Measurements from ENCODE around the gene LRBA. TPM values are rescaled to one million over a fixed set of nuclear protein-coding genes. Genes with fewer than 3 reads are reported as not detected.
"Not testable (repeated sequence)": the region's sequence is repeated elsewhere in the genome, so short reads cannot be mapped to it uniquely, and the experiment has no call there.

The LRBA gene
- total RNA-seq, 3 donors from 2014 or later (not counting 1 experiment from before 2014, with no cell fraction given) = 72.1 to 87.6 (median 83.1) TPM

DNA sequence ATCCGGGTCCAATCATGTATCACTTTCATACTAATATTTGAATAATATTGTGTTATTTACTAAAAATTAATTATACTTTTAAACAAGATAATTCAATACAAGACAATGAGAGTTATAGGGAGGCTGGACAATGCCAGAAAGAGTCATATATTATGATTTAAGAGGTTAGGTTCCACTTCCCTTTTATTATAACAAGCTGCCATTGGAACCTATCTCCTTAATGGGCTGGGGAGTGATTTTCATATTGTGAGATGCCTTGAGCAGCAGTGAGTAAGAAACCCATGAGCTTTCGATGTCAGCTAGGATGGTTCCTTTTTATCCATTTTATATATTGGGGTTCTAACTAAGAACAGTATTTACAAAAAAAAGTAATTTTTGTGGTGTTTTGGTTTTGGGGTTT is 341.3 kb downstream of the LRBA start:
- H3K27ac Mint-ChIP-seq = no peak overlapping the region
- no peaks in the 10 kb centered on the region for H3K9me3 ChIP-seq (ENCODE audit: control insufficient read depth, insufficient read depth, low read length)
- no peak overlapping the region for H3K27ac ChIP-seq (ENCODE audit: low read length)
- no peaks in the 10 kb centered on the region for H3K9me3 Mint-ChIP-seq
- no peaks in the 10 kb centered on the region for H3K4me1 ChIP-seq (ENCODE audit: control insufficient read depth, insufficient read depth, low read length)
- no CpG with 5 or more reads among the region's 2 CpGs for WGBS (ENCODE audit: insufficient coverage)
- no peak for DNase-seq
- no peaks in the 10 kb centered on the region for H3K27me3 ChIP-seq (ENCODE audit: control insufficient read depth, insufficient read depth, low read length)
- no peaks in the 10 kb centered on the region for H3K27me3 Mint-ChIP-seq (ENCODE audit: low read depth in 2 of 2)
- intact Hi-C loops (cut with micrococcal nuclease) = no loop called here
- H3K36me3 ChIP-seq (ENCODE audit: control insufficient read depth, insufficient read depth, low read length) = no peaks in the 10 kb centered on the region
- peaks cover 5 to 14% of the 10 kb centered on the region in 2 donors for H3K4me1 Mint-ChIP-seq
- H3K36me3 Mint-ChIP-seq = no peaks in the 10 kb centered on the region
- ATAC-seq = no peak
- H3K4me3 ChIP-seq (ENCODE audit: low read length) = no peak overlapping the region
- TF ChIP-seq, protein P1, sequence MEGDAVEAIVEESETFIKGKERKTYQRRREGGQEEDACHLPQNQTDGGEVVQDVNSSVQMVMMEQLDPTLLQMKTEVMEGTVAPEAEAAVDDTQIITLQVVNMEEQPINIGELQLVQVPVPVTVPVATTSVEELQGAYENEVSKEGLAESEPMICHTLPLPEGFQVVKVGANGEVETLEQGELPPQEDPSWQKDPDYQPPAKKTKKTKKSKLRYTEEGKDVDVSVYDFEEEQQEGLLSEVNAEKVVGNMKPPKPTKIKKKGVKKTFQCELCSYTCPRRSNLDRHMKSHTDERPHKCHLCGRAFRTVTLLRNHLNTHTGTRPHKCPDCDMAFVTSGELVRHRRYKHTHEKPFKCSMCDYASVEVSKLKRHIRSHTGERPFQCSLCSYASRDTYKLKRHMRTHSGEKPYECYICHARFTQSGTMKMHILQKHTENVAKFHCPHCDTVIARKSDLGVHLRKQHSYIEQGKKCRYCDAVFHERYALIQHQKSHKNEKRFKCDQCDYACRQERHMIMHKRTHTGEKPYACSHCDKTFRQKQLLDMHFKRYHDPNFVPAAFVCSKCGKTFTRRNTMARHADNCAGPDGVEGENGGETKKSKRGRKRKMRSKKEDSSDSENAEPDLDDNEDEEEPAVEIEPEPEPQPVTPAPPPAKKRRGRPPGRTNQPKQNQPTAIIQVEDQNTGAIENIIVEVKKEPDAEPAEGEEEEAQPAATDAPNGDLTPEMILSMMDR (IDR thresholded peaks at IDR 0.05) = no peak
- no peak overlapping the region for H3K4me3 Mint-ChIP-seq

DNA sequence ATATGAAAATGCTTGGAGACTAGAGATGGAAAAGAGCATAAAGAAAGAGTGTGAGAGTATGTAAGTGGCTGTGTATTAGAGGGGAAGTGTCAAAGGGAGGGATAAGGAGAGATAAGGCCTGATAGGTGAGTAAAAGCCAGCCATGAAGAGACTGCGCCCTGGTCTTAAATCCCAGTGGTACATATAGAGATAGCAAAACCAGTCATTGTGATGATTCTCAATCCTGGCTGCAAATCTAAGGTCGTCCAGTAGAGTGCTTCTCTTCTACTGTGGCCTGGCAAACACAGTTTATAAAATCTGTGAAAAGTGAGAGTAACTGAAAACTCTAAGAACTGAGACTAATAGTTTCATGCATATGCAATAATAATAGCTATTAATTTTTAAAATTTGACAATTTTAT is 346.3 kb downstream of the LRBA start:
- Mint-ChIP-seq H3K27ac (no peak overlapping the region), H3K9me3 (no peaks in the 10 kb centered on the region), H3K27me3 (ENCODE audit: low read depth in 2 of 2) (no peaks in the 10 kb centered on the region), H3K4me1 (peaks cover 5 to 13% of the 10 kb centered on the region in 2 donors), H3K36me3 (no peaks in the 10 kb centered on the region), H3K4me3 (no peak overlapping the region)
- Histone ChIP-seq H3K27me3 (ENCODE audit: control insufficient read depth, insufficient read depth, low read length) (no peaks in the 10 kb centered on the region), H3K9me3 (ENCODE audit: control insufficient read depth, insufficient read depth, low read length) (no peaks in the 10 kb centered on the region), H3K36me3 (ENCODE audit: control insufficient read depth, insufficient read depth, low read length) (no peaks in the 10 kb centered on the region), H3K4me3 (ENCODE audit: low read length) (no peak overlapping the region), H3K27ac (ENCODE audit: low read length) (no peak overlapping the region), H3K4me1 (ENCODE audit: control insufficient read depth, insufficient read depth, low read length) (no peaks in the 10 kb centered on the region)
- DNase-seq (no peak), ATAC-seq (no peak)
- 98% methylated on average over 2 of the region's 2 CpGs for WGBS (ENCODE audit: insufficient coverage)
- TF ChIP-seq, protein P1 (IDR thresholded peaks at IDR 0.05) = no peak
- intact Hi-C loops (cut with micrococcal nuclease) = no loop called here

DNA sequence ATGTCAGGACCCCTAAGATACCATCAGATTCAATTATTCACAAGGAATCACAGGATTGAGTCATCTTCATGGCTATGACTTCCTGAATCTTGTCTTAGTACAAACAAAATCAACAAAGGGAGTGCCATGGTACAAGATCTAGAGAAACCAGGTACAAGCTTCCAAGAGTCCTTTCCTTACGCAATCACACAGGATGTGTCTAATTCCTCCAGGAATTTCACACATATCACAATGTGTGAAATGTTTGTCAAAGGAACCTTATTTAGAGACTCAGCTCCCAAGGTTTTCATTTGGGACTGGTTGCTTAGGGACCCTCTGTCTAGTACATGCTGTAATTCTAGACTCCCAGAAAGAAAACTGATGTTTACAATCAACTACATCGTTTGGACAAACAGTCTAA is 350.1 kb downstream of the LRBA start:
- DNase-seq = no peak
- Histone ChIP-seq H3K9me3 (ENCODE audit: control insufficient read depth, insufficient read depth, low read length) (no peaks in the 10 kb centered on the region), H3K27me3 (ENCODE audit: control insufficient read depth, insufficient read depth, low read length) (no peaks in the 10 kb centered on the region), H3K36me3 (ENCODE audit: control insufficient read depth, insufficient read depth, low read length) (no peaks in the 10 kb centered on the region), H3K4me3 (ENCODE audit: low read length) (no peak overlapping the region), H3K4me1 (ENCODE audit: control insufficient read depth, insufficient read depth, low read length) (no peaks in the 10 kb centered on the region), H3K27ac (ENCODE audit: low read length) (no peak overlapping the region)
- H3K4me1 Mint-ChIP-seq = peaks cover 5 to 11% of the 10 kb centered on the region in 2 donors
- TF ChIP-seq, protein P1 (IDR thresholded peaks at IDR 0.05) = no peak
- H3K9me3 Mint-ChIP-seq = no peaks in the 10 kb centered on the region
- H3K27ac Mint-ChIP-seq = no peak overlapping the region
- no peak for ATAC-seq
- H3K4me3 Mint-ChIP-seq = no peak overlapping the region
- intact Hi-C loops (cut with micrococcal nuclease) = no loop called here
- H3K27me3 Mint-ChIP-seq (ENCODE audit: low read depth in 2 of 2) = no peaks in the 10 kb centered on the region
- 96% methylated on average over 2 of the region's 2 CpGs for WGBS (ENCODE audit: insufficient coverage)
- no peaks in the 10 kb centered on the region for H3K36me3 Mint-ChIP-seq

DNA sequence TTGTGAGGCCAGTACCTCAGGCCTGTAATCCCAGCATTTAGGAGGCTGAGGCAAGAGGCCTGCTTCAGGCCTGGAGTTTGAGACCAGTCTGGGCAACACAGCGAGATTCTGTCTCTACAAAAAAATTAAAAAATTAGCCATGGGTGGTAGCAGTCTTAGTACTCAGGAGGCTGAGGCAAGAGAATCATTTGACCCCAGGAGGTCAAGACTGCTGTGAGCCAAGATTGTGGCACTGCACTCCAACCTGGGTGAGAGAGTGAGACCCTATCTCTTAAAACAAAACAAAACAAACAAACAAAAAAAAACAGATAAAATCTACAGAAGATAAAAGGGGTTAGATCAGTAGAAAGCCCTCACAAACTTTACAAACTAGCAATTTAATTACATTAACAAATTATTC is 352.4 kb downstream of the LRBA start:
- H3K4me3 Mint-ChIP-seq = no peak overlapping the region
- Histone ChIP-seq H3K27me3 (ENCODE audit: control insufficient read depth, insufficient read depth, low read length) (no peaks in the 10 kb centered on the region), H3K4me3 (ENCODE audit: low read length) (no peak overlapping the region), H3K9me3 (ENCODE audit: control insufficient read depth, insufficient read depth, low read length) (no peaks in the 10 kb centered on the region), H3K36me3 (ENCODE audit: control insufficient read depth, insufficient read depth, low read length) (no peaks in the 10 kb centered on the region), H3K4me1 (ENCODE audit: control insufficient read depth, insufficient read depth, low read length) (no peaks in the 10 kb centered on the region), H3K27ac (ENCODE audit: low read length) (no peak overlapping the region)
- no peaks in the 10 kb centered on the region for H3K9me3 Mint-ChIP-seq
- H3K27ac Mint-ChIP-seq = peak overlapping the region in 1 of 2 donors; percentile 63
- WGBS (ENCODE audit: insufficient coverage) = 93% methylated on average over 1 of the region's 1 CpG
- intact Hi-C loops (cut with micrococcal nuclease) = no loop called here
- H3K36me3 Mint-ChIP-seq = no peaks in the 10 kb centered on the region
- H3K27me3 Mint-ChIP-seq (ENCODE audit: low read depth in 2 of 2) = no peaks in the 10 kb centered on the region
- ATAC-seq (no peak), DNase-seq (no peak)
- peaks cover 5 to 11% of the 10 kb centered on the region in 2 donors for H3K4me1 Mint-ChIP-seq
- TF ChIP-seq, protein P1 (IDR thresholded peaks at IDR 0.05) = no peak

DNA sequence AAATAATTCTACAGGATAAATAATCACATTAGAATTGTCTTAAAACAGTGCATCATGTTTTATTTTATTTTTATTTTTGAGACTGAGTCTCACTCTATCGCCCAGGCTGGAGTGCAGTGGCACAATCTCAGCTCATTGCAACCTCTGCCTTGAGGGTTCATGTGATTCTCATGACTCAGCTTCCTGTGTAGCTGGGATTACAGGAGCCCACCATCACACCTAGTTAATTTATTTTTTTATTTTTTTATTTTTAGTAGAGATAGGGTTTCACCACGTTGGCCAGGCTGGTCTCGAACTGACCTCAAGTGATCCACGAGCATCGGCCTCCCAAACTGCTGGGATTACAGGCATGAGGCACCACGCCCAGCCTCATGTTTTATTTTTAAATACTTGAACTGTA is 353.5 kb downstream of the LRBA start:
- H3K36me3 Mint-ChIP-seq; H3K4me3 Mint-ChIP-seq; H3K4me3 ChIP-seq (ENCODE audit: low read length); DNase-seq; H3K9me3 ChIP-seq (ENCODE audit: control insufficient read depth, insufficient read depth, low read length); H3K4me1 ChIP-seq (ENCODE audit: control insufficient read depth, insufficient read depth, low read length); H3K36me3 ChIP-seq (ENCODE audit: control insufficient read depth, insufficient read depth, low read length); H3K9me3 Mint-ChIP-seq; intact Hi-C loops (cut with micrococcal nuclease); H3K27ac ChIP-seq (ENCODE audit: low read length); H3K27ac Mint-ChIP-seq; H3K27me3 ChIP-seq (ENCODE audit: control insufficient read depth, insufficient read depth, low read length); H3K27me3 Mint-ChIP-seq (ENCODE audit: low read depth in 2 of 2): not testable (repeated sequence)
- 74% methylated on average over 5 of the region's 6 CpGs for WGBS (ENCODE audit: insufficient coverage)
- peak in 2 of 3 donors; percentile 21 to 35 for ATAC-seq
- H3K4me1 Mint-ChIP-seq = peaks cover 5 to 11% of the 10 kb centered on the region in 2 donors

Measured in natural killer cell (primary cell).